Thyroid gland (tissue), 4 donors: Measurements from ENCODE around the gene PAMR1. TPM values are rescaled to one million over a fixed set of nuclear protein-coding genes. Genes with fewer than 3 reads are reported as not detected.

Experiments used
- DNase-seq, 2 donors: peaks; one replicate each; pipeline ENCODE4 v3.0.0-alpha.2; 2019
- H3K27ac ChIP-seq, 3 donors: fragments of 200-600 bp; sonication (generic); 1 replicate in 2 of 3; 2 replicates in 1 of 3; pipeline ENCODE4 v1.5.1; 2016 to 2019; ENCODE audit warnings: mild to moderate bottlenecking in 1 of 3, moderate library complexity in 1 of 3
- H3K27me3 ChIP-seq: fragments of 200-600 bp; sonication (generic); one replicate; pipeline ENCODE4 v1.5.1; 2019
- H3K36me3 ChIP-seq, 2 donors: fragments of 200-600 bp; sonication (generic); one replicate each; pipeline ENCODE4 v1.5.1; 2016 to 2019
- H3K4me1 ChIP-seq, 2 donors: fragments of 200-600 bp; sonication (generic); one replicate each; pipeline ENCODE4 v1.5.1; 2017 to 2019
- H3K4me3 ChIP-seq, 3 donors: fragments of 200-600 bp; sonication (generic); replicated peaks in 1 of 3; 1 replicate in 2 of 3; 2 replicates in 1 of 3; pipeline ENCODE4 v1.5.1; 2016; ENCODE audit warnings: mild to moderate bottlenecking in 1 of 3
- H3K9me3 ChIP-seq: fragments of 200-600 bp; sonication (generic); one replicate; pipeline ENCODE4 v1.5.1; 2017
- CTCF ChIP-seq, 6 experiments: fragments of 200-600 bp in 3 of 6; fragments of 450-650 bp in 3 of 6; sonication (generic) in 3 of 6; IDR thresholded peaks; one replicate each; pipeline ENCODE4 v1.5.1; 2016 to 2019; ENCODE audit warnings: antibody characterized with exemption in 6 of 6, mild to moderate bottlenecking in 2 of 6, inconsistent platforms in 1 of 6, moderate library complexity in 1 of 6
- POLR2A ChIP-seq, 2 donors: fragments of 450-650 bp; IDR thresholded peaks; one replicate each; pipeline ENCODE4 v1.6.1; 2017; ENCODE audit warnings: antibody characterized with exemption in 2 of 2, mild to moderate bottlenecking in 2 of 2, moderate library complexity in 1 of 2
- whole genome bisulfite sequencing, 2 donors: methylation state at CpG; one replicate each; pipeline ENCODE4 v1.1.5; 2017; 5-methylcytosine and 5-hydroxymethylcytosine counted together
- intact Hi-C: fragments of 100-400 bp; cut with DNase I; formaldehyde crosslinking; loops from one replicate; pipeline ENCODE4 v1.15.1; 2023
- total RNA-seq, 4 donors: library from RNA; depleted of rRNA; stranded (reverse); fragments of >200 nt; gene quantifications; one replicate each; pipeline ENCODE4 v1.2.3, GENCODE V29; 2016

The PAMR1 gene, protein sequence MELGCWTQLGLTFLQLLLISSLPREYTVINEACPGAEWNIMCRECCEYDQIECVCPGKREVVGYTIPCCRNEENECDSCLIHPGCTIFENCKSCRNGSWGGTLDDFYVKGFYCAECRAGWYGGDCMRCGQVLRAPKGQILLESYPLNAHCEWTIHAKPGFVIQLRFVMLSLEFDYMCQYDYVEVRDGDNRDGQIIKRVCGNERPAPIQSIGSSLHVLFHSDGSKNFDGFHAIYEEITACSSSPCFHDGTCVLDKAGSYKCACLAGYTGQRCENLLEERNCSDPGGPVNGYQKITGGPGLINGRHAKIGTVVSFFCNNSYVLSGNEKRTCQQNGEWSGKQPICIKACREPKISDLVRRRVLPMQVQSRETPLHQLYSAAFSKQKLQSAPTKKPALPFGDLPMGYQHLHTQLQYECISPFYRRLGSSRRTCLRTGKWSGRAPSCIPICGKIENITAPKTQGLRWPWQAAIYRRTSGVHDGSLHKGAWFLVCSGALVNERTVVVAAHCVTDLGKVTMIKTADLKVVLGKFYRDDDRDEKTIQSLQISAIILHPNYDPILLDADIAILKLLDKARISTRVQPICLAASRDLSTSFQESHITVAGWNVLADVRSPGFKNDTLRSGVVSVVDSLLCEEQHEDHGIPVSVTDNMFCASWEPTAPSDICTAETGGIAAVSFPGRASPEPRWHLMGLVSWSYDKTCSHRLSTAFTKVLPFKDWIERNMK
- 10 to 100 TPM in 1 of 4 donors, 1 to 10 TPM in 3; 1.2 to 16.4 (median 4.3) TPM for total RNA-seq

DNA sequence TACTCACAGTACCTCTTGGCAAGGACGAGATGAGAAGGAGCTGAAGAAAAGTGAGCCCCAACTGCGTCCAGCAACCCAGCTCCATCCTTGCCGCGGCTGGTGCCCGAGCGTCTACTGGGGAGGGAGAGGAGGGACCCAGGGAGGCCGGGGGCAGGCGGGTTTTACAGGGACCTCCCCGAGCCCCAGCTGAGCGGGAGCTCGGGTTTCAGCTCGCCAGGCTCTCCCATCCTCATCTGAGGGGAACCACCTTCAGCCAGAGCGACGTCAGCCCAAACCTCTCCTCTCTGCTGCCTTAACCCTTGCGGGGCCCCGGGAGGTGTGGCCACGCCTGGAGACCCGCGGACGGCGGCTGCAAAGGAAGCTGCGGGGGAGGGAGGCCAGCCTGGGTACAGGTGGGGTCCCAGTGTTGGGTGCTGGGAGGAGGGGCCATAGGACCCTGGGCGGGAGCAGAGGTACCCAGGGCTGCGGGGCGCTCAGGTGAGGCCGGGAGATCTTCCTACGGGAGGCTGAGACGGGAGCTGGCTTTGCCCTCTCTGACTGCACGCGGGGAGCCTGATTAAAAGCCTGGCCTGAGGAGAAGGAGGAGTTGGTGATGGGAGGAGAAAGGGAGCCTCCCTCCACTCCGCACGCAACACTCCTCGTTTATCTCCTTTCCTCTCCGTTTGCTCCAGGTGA is at the start of gene PAMR1:
TSS of gene PAMR1 (minus strand) at position 116 of the 675 bp plus-strand sequence. CDS start at position 85, 31 bp downstream.
- no peak for TF ChIP-seq CTCF (IDR thresholded peaks at IDR 0.05)
- no peak for TF ChIP-seq POLR2A (IDR thresholded peaks at IDR 0.05)
- intact Hi-C loops = no loop called here
- no peaks in the 10 kb centered on the region for H3K9me3 ChIP-seq
- H3K27me3 ChIP-seq = no peaks in the 10 kb centered on the region
- H3K4me1 ChIP-seq = peaks cover 6% of the 10 kb centered on the region in 2 donors
- H3K4me3 ChIP-seq = peak within 1 kb of the TSS in 1 of 3 donors; percentile 10
- peak within 1 kb of the TSS in 1 of 3 donors; percentile 15 for H3K27ac ChIP-seq
- no peaks in the 10 kb centered on the region for H3K36me3 ChIP-seq
- DNase-seq = peak; percentile 34 to 40
- WGBS, 2 donors = 3 to 6% methylated on average over 12 to 17 of the region's 34 CpGs

- Histone ChIP-seq H3K4me3 (no peak overlapping the region), H3K27me3 (no peaks in the 10 kb centered on the region), H3K36me3 (no peaks in the 10 kb centered on the region), H3K4me1 (no peaks in the 10 kb centered on the region), H3K27ac (no peak overlapping the region), H3K9me3 (no peaks in the 10 kb centered on the region)
- 74 to 76% methylated on average over 3 of the region's 3 CpGs for WGBS, 2 donors
- DNase-seq = no peak
- TF ChIP-seq POLR2A (IDR thresholded peaks at IDR 0.05) (no peak), CTCF (IDR thresholded peaks at IDR 0.05) (no peak)
- intact Hi-C loops = no loop called here
Observed at GRCh38 chr11:35571696-35572095, 46.3 kb upstream of the PAMR1 start.

DNA sequence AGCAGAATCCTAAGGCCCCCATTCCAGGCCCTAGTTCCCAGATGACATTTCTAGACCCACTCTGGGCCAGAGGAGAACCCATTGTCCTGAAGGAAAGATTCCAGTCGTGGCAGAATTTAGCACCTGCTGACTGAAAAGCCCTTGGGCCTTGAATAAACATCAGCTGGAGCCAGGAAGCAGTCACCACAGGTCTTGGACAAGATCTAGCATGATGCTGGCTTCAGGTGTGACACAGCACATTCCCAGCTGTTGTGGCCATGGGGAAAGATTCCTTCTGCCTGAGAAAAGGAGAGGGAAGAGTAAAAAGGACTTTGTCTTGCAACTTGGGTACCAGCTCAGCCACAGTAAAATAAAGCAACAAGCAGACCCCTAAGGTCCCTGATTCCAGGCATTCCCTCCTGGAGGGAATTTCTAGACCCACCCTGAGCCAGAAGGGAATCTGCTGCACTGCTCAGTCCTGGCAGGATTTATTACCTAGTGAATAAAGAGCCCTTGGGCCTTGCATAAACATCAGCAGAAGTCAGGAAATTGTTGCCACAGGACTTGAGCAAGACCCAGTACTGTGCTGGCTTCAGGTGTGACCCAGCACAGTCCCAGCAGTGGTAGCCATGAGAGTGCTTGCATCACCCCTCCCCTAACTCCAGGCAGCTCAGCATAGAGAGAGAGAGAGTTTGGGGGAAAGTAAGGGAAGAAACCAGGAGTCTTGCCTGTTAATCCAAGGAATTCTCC is 42.5 kb upstream of the PAMR1 start:
- no peak for TF ChIP-seq POLR2A (IDR thresholded peaks at IDR 0.05)
- TF ChIP-seq CTCF (IDR thresholded peaks at IDR 0.05) = no peak
- intact Hi-C loops = no loop called here
- WGBS, 2 donors = 22 to 27% methylated on average over 1 of the region's 1 CpG
- Histone ChIP-seq H3K27ac (no peak overlapping the region), H3K4me3 (no peak overlapping the region), H3K4me1 (peaks cover 0 to 4% of the 10 kb centered on the region in 2 donors), H3K36me3 (no peaks in the 10 kb centered on the region), H3K27me3 (no peaks in the 10 kb centered on the region), H3K9me3 (no peaks in the 10 kb centered on the region)
- DNase-seq = no peak

- no peak for TF ChIP-seq CTCF (IDR thresholded peaks at IDR 0.05)
- no peak for TF ChIP-seq POLR2A (IDR thresholded peaks at IDR 0.05)
- Histone ChIP-seq H3K4me1 (peaks cover 0 to 4% of the 10 kb centered on the region in 2 donors), H3K36me3 (no peaks in the 10 kb centered on the region), H3K27me3 (no peaks in the 10 kb centered on the region), H3K4me3 (no peak overlapping the region), H3K9me3 (no peaks in the 10 kb centered on the region), H3K27ac (no peak overlapping the region)
- intact Hi-C loops = no loop called here
- DNase-seq = no peak
- WGBS, 2 donors = 55 to 65% methylated on average over 3 of the region's 3 CpGs
Observed at GRCh38 chr11:35566885-35567284, 41.5 kb upstream of the PAMR1 start.
